22Rv1 (cell line): Measurements from ENCODE around the gene CEP41.
"Not testable (repeated sequence)": the region's sequence is repeated elsewhere in the genome, so short reads cannot be mapped to it uniquely, and the experiment has no call there.

Source experiments
- H3K27ac ChIP-seq: fragments of 450-650 bp; 2 replicates; pipeline ENCODE4 v1.5.1; 2017
- CTCF ChIP-seq: fragments of 450-650 bp; IDR thresholded peaks from 2 replicates; pipeline ENCODE4 v1.5.1; 2017; ENCODE audit warnings: mild to moderate bottlenecking
- ZFX ChIP-seq: fragments of 450-650 bp; IDR thresholded peaks from 2 replicates; pipeline ENCODE4 v1.6.1; 2017; ENCODE audit warnings: antibody characterized with exemption, borderline replicate concordance

Gene CEP41

GRCh38 chr7:130381468-130382312 lies 59.1 kb downstream of the CEP41 start:
- TF ChIP-seq CTCF (peak; percentile 91), ZFX (no peak)
- H3K27ac ChIP-seq = no peak overlapping the region

GRCh38 chr7:130380861-130381455 lies 59.9 kb downstream of the CEP41 start:
- no peak overlapping the region for H3K27ac ChIP-seq
- TF ChIP-seq CTCF (no peak), ZFX (no peak)

- TF ChIP-seq CTCF = no peak
- no peak for TF ChIP-seq ZFX
- no peak within 1 kb of the TSS for H3K27ac ChIP-seq
Observed at GRCh38 chr7:130379921-130380860, 60.6 kb downstream of the CEP41 start, which contains the start of gene CPA1. TSS of gene CPA1 (plus strand) at chr7:130380494. CDS start at chr7:130380521, 27 bp downstream.

- TF ChIP-seq CTCF (no peak), ZFX (no peak)
- H3K27ac ChIP-seq = no peak overlapping the region
Observed at GRCh38 chr7:130379532-130379920, 61.3 kb downstream of the CEP41 start.

- no peak for TF ChIP-seq CTCF
- TF ChIP-seq ZFX = no peak
- H3K27ac ChIP-seq = no peak overlapping the region
Observed at GRCh38 chr7:130379019-130379418, 61.8 kb downstream of the CEP41 start.

- TF ChIP-seq ZFX (no peak), CTCF (no peak)
Observed at GRCh38 chr7:130377178-130377577, 63.6 kb downstream of the CEP41 start.

GRCh38 chr7:130376461-130376860 lies 64.4 kb downstream of the CEP41 start:
- not testable (repeated sequence) for H3K27ac ChIP-seq

More at GRCh38 chr7:130377178-130377577, 63.6 kb downstream of the CEP41 start:
- H3K27ac ChIP-seq = no peak overlapping the region
